ENCODE data around the gene EPSTI1. TPM values are rescaled to one million over a fixed set of nuclear protein-coding genes. Genes with fewer than 3 reads are reported as not detected.

The EPSTI1 gene
- total RNA-seq, 1 donor from 2014 or later = 2.6 TPM

DNA sequence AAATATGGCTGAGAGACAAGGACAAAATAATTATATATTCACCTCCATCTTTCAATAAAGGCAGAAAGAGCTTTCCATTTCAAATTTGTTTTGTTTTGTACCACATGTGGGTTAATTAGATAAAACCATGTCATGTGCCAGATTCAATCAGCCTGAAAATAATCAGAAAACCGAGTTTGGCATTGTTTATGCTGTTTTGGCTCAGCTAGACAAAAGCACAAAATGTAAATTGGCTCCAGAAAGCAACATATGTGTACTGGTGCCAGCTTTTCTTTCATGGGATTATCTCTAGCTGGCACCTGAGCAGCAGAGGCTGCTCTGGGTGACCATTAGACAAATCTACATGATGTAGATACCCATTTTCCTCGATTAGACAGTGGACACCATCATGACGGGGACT is 22.1 kb upstream of the EPSTI1 start:
- Histone ChIP-seq H3K9me3 (replicated peaks) (no peaks in the 10 kb centered on the region), H3K27me3 (ENCODE audit: low read depth) (no peaks in the 10 kb centered on the region), H3K27ac (replicated peaks) (no peak overlapping the region), H3K4me1 (no peaks in the 10 kb centered on the region), H3K4me3 (no peak overlapping the region), H3K36me3 (no peaks in the 10 kb centered on the region)
- TF ChIP-seq, protein P1, sequence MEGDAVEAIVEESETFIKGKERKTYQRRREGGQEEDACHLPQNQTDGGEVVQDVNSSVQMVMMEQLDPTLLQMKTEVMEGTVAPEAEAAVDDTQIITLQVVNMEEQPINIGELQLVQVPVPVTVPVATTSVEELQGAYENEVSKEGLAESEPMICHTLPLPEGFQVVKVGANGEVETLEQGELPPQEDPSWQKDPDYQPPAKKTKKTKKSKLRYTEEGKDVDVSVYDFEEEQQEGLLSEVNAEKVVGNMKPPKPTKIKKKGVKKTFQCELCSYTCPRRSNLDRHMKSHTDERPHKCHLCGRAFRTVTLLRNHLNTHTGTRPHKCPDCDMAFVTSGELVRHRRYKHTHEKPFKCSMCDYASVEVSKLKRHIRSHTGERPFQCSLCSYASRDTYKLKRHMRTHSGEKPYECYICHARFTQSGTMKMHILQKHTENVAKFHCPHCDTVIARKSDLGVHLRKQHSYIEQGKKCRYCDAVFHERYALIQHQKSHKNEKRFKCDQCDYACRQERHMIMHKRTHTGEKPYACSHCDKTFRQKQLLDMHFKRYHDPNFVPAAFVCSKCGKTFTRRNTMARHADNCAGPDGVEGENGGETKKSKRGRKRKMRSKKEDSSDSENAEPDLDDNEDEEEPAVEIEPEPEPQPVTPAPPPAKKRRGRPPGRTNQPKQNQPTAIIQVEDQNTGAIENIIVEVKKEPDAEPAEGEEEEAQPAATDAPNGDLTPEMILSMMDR (IDR thresholded peaks at IDR 0.05; ENCODE audit: borderline replicate concordance) = no peak
- no peak for DNase-seq
- intact Hi-C loops (cut with micrococcal nuclease) = no loop called here

DNA sequence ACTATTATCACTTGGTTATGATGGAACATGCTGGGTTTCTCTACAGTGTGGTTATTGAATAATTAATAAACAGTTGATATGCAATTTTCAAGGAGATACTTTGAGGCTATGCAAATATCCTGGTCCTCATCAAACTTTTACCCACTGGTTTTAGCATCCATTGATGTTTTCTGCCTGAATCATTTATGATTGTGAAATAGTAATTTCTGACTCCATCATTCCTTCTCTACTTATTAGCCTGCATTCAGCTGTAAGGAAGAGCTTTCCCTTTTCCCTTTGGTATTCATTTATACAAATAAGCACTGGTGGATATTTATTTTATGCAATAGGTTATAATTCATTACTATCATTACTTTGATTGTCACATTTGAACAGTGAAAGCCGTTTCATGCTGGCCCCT is 17.5 kb upstream of the EPSTI1 start:
- H3K27ac ChIP-seq (replicated peaks) = no peak overlapping the region
- no peaks in the 10 kb centered on the region for H3K36me3 ChIP-seq
- H3K9me3 ChIP-seq (replicated peaks) = no peaks in the 10 kb centered on the region
- no peak for DNase-seq
- intact Hi-C loops (cut with micrococcal nuclease) = no loop called here
- no peaks in the 10 kb centered on the region for H3K27me3 ChIP-seq (ENCODE audit: low read depth)
- H3K4me1 ChIP-seq = peaks cover 9% of the 10 kb centered on the region
- H3K4me3 ChIP-seq = no peak overlapping the region
- TF ChIP-seq, protein P1 (IDR thresholded peaks at IDR 0.05; ENCODE audit: borderline replicate concordance) = no peak

DNA sequence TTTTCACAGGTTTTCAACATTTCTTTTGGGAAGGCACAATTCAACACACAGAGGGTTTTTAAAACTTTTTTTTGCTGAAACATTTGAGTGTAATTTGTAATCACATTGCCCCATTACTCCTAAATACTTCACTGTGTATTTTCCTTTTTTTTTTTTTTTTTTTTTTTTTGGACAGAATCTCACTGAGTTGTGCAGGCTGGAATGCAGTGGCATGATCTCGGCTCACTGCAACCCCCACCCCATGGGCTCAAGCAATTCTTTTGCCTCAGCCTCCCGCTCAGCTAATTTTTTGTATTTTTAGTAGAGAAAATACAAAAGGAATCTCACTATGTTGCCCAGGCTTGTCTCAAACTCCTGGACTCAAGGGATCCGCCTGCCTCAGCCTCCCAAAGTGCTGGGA is 16.6 kb upstream of the EPSTI1 start:
- intact Hi-C loops (cut with micrococcal nuclease) = no loop called here

DNA sequence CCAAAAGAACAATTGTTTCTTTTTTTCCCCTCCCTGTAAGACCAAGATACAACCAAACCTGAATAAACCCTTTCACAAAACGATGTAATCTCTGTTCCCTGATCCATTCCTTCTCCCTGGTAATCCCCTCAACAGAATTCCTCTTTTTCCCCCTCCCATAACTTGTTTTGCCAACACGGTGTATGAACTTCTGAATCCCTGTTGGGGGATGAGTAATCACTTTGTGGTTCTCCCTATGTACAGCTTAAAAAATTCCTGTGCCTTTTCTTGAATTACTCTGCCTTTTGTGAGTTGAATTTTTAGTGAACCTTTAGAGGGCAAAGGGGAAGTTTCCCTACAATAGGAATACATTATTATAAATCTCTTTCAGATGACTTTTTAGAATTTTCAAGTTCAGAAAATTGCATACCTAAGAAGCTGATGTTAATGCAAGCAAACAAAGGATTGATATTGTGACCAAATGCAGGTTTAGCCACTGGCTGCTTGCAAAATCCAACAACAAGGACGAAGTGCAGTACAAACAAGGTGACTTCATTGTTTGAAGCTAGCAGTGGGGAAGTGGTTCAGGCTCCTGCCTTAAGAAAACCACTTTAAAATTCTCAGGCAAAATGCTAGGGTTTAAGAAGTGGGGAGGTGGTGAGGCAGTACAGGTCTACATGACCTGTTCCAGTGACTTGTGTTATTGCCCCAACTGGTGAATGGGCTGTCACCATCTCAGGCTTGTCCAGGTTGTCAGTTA is 15.0 kb upstream of the EPSTI1 start:
- DNase-seq = no peak

More for the DNA sequence above, 16.6 kb upstream of the EPSTI1 start:
- Histone ChIP-seq H3K36me3 (no peaks in the 10 kb centered on the region), H3K27me3 (ENCODE audit: low read depth) (no peaks in the 10 kb centered on the region), H3K9me3 (replicated peaks) (no peaks in the 10 kb centered on the region), H3K4me1 (peaks cover 9% of the 10 kb centered on the region), H3K27ac (replicated peaks) (no peak overlapping the region), H3K4me3 (no peak overlapping the region)
- DNase-seq = no peak
- TF ChIP-seq, protein P1 (IDR thresholded peaks at IDR 0.05; ENCODE audit: borderline replicate concordance) = no peak

DNA sequence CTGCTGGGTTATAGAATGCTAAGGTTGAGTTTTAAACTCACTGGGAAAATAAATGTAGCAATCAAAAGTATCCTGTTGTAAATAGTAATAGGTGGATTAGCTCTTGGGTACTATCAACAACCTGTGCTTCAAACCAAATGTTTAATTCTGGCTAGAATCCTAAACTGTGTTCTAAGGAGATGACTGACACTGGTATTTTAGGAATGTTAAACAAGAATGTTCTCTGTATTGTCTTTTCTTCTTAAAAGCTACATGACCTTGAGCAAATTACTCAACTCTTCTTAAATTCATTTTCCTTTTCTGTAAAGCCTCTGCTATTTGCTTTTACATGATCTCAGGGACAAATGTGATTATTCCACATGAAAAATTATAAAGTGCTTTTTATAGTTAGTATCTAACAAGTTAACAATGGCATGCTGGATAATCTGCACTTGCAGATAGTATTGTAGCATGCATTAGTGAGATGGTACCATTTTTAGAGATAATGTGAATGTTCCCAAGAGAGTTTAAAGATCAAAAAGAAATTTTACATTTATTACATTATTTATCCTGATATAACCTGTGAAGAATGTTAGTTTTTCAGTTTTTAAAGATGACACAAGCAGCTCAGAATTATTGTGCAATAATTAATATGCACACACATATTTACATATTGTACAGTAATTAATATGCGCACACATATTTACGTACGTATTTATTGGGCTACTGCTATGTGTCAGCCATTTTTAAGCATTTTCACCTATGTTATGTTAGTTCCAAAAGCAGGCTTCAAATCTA is 13.6 kb upstream of the EPSTI1 start:
- Histone ChIP-seq H3K4me3 (no peak overlapping the region), H3K27ac (replicated peaks) (no peak overlapping the region), H3K9me3 (replicated peaks) (no peaks in the 10 kb centered on the region), H3K36me3 (no peaks in the 10 kb centered on the region), H3K27me3 (ENCODE audit: low read depth) (no peaks in the 10 kb centered on the region), H3K4me1 (peaks cover 9% of the 10 kb centered on the region)
- intact Hi-C loops (cut with micrococcal nuclease) = no loop called here
- TF ChIP-seq, protein P1 (IDR thresholded peaks at IDR 0.05; ENCODE audit: borderline replicate concordance) = no peak
- no peak for DNase-seq

More for the DNA sequence above, 15.0 kb upstream of the EPSTI1 start:
- no peak overlapping the region for H3K27ac ChIP-seq (replicated peaks)
- H3K4me3 ChIP-seq = no peak overlapping the region
- H3K9me3 ChIP-seq (replicated peaks) = no peaks in the 10 kb centered on the region
- H3K36me3 ChIP-seq = no peaks in the 10 kb centered on the region
- TF ChIP-seq, protein P1 (IDR thresholded peaks at IDR 0.05; ENCODE audit: borderline replicate concordance) = no peak
- H3K4me1 ChIP-seq = peaks cover 9% of the 10 kb centered on the region
- no peaks in the 10 kb centered on the region for H3K27me3 ChIP-seq (ENCODE audit: low read depth)
- intact Hi-C loops (cut with micrococcal nuclease) = no loop called here

Data from left ventricle myocardium inferior (tissue), 1 donor.